ENCODE results near the gene CDYL.

- no peak for TF ChIP-seq POLR2A (IDR thresholded peaks at IDR 0.05)
- TF ChIP-seq CTCF (IDR thresholded peaks at IDR 0.05 in 4 of 5, conservative IDR thresholded peaks at IDR 0.05 in 1 of 5) = no peak
Observed at GRCh38 chr6:4777394-4777935, 1.3 kb downstream of the CDYL start.

Measured in gastrocnemius medialis (tissue), 4 donors.